Right atrium auricular region (tissue), 2 donors: ENCODE data around the gene TMEM120B. TPM values are rescaled to one million over a fixed set of nuclear protein-coding genes. Genes with fewer than 3 reads are reported as not detected.

Source experiments
- DNase-seq: peaks from one replicate; pipeline ENCODE4 v3.0.0-alpha.2; 2019; ENCODE audit warnings: low spot score
- H3K27ac ChIP-seq, 2 donors: fragments of 200-600 bp; sonication (generic); 1 replicate in 1 of 2; 2 replicates in 1 of 2; pipeline ENCODE4 v1.5.1; 2016 to 2019
- H3K27me3 ChIP-seq, 2 donors: fragments of 200-600 bp; sonication (generic); one replicate each; pipeline versions ENCODE4 v1.5.1 to v1.6.0; 2017 to 2019
- H3K36me3 ChIP-seq: fragments of 200-600 bp; sonication (generic); one replicate; pipeline ENCODE4 v1.5.1; 2016
- H3K4me1 ChIP-seq, 2 donors: fragments of 200-600 bp; sonication (generic); one replicate each; pipeline versions ENCODE4 v1.5.1 to v1.6.0; 2017 to 2019
- H3K4me3 ChIP-seq, 2 donors: fragments of 200-600 bp; sonication (generic); 1 replicate in 1 of 2; 2 replicates in 1 of 2; pipeline ENCODE4 v1.5.1; 2017 to 2019; ENCODE audit warnings: mild to moderate bottlenecking in 1 of 2, moderate library complexity in 1 of 2
- H3K9me3 ChIP-seq, 2 donors: fragments of 200-600 bp; sonication (generic); one replicate each; pipeline ENCODE4 v1.5.1; 2019
- total RNA-seq, 2 donors: library from RNA; depleted of rRNA; stranded (reverse); fragments of >200 nt; gene quantifications; one replicate each; pipeline ENCODE4 v1.1.0, GENCODE V29; 2016
- TF ChIP-seq, protein P1 (sequence below), 2 donors: fragments of 200-600 bp; sonication (generic); IDR thresholded peaks; one replicate each; pipeline ENCODE4 v1.5.1; 2019; ENCODE audit warnings: antibody characterized with exemption in 2 of 2

TMEM120B gene
- total RNA-seq, 2 donors from 2014 or later, result 3.3 to 4.7 TPM

DNA sequence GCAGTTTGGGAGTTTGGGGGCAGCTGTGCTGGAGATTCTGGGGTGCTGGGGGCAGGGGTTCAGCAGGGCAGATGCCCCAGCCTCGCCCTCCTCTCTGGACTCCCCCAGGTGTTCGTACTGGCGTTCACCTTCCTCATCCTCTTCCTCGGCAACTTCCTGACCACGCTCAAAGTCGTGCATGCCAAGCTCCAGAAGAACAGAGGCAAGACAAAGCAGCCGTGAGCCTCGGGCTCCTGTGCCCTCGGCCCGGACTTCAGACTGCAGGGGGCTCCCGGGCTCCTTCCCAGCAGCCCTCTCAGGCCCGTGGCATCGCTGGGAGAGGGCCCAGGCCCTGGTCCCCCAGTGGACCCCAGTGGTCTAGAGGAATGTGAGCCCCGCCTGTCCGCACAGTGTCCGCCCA lies 62.9 kb downstream of the TMEM120B start:
- H3K27me3 ChIP-seq, result no peaks in the 10 kb centered on the region
- no peaks in the 10 kb centered on the region for H3K9me3 ChIP-seq
- peaks cover 5% of the 10 kb centered on the region for H3K36me3 ChIP-seq
- no peak overlapping the region for H3K4me3 ChIP-seq
- TF ChIP-seq, protein P1, sequence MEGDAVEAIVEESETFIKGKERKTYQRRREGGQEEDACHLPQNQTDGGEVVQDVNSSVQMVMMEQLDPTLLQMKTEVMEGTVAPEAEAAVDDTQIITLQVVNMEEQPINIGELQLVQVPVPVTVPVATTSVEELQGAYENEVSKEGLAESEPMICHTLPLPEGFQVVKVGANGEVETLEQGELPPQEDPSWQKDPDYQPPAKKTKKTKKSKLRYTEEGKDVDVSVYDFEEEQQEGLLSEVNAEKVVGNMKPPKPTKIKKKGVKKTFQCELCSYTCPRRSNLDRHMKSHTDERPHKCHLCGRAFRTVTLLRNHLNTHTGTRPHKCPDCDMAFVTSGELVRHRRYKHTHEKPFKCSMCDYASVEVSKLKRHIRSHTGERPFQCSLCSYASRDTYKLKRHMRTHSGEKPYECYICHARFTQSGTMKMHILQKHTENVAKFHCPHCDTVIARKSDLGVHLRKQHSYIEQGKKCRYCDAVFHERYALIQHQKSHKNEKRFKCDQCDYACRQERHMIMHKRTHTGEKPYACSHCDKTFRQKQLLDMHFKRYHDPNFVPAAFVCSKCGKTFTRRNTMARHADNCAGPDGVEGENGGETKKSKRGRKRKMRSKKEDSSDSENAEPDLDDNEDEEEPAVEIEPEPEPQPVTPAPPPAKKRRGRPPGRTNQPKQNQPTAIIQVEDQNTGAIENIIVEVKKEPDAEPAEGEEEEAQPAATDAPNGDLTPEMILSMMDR (IDR thresholded peaks at IDR 0.05), result no peak
- no peak overlapping the region for H3K27ac ChIP-seq
- DNase-seq, result no peak
- H3K4me1 ChIP-seq, result peaks cover 0 to 27% of the 10 kb centered on the region in 2 donors

DNA sequence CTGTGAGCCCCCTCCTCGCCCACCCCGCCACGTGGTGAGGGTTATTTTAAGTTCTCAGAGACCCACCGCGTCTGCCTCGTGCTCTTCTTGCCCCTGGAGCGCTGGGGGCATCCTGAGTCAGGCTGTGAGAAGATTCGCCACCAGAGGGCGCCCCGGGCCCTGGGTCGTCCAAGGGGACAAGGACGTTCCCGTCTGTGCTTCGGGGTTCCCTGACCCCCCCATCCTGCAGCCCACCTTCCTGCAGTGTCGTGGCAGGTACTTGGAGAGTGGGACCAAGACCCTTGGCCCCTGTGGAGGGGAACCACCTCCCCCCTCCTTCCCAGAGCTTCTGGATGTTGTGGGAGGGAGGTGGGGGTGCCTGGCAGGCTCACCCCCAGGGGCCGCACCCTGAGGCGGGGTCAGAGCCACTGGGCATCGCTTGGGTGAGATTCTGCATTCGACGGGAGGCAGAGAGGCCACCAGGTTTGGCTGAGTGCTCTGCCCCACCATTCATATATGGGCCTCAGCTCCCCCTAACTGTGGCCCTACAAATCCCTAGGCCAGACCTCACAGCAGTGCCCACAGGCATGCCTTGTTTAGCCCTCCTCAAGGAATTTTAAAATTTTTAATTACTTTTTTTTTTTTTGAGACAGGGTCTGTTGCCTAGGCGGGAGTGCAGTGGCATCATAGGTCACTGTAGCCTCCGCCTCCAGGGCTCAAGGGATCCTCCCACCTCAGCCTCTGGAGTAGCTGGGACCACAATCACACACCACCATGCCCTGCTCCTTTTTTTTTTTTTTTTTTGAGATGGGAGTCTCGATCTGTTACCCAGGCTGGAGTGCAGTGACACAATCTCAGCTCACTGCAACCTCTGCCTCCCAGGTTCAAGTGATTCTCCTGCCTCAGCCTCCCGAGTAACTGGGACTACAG lies 63.9 kb downstream of the TMEM120B start:
- H3K4me1 ChIP-seq, result peaks cover 0 to 21% of the 10 kb centered on the region in 2 donors

DNA sequence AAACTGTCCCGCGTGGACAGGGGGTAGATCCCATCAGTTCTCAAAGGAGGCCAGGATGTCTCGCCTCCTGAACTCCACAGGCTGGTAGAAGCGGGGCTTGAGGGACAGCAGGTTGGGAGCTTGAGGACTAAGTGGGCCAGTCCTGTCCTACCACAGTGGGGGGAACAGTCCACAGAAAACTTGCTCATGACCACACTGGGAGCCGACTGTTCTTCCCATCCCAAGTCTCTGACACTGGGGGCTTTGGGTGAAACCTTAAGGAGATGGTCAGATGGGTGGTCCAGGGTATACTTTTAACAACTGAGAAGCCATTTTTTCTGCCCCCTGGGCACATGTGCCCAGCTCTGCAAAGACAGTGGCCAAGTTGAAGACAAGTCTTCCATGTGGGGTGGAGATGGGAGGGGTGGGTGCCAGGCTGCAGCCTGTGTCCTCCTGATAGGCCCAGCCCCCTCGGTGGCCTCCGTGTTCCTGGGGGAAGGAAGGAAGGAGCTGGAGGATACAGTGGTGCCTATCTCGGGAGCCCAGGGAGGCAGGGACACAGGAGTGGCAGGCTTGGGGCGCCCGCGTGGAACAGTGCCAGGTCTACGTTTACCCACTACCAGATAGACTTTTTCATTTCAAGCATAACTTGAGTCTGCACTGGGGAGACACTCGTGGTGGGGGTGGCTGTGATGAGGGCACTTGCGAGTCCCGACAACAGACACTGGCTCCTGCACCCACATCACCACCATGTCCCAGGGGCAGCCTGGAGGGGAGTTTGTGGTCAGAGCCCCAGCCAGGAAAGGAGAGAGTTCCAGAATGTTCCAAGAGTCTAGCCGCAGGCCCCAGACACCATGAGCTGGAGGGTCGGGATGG lies 66.2 kb downstream of the TMEM120B start:
- no peak for DNase-seq
- peaks cover 0 to 22% of the 10 kb centered on the region in 2 donors for H3K4me1 ChIP-seq
- H3K27ac ChIP-seq, result no peak overlapping the region
- H3K4me3 ChIP-seq, result no peak overlapping the region
- H3K36me3 ChIP-seq, result peaks cover 6% of the 10 kb centered on the region
- H3K9me3 ChIP-seq, result no peaks in the 10 kb centered on the region
- TF ChIP-seq, protein P1 (IDR thresholded peaks at IDR 0.05), result no peak
- no peaks in the 10 kb centered on the region for H3K27me3 ChIP-seq

More for the DNA sequence above, 63.9 kb downstream of the TMEM120B start:
- H3K36me3 ChIP-seq, result peaks cover 6% of the 10 kb centered on the region
- TF ChIP-seq, protein P1 (IDR thresholded peaks at IDR 0.05), result peak; percentile 77 to 91
- no peaks in the 10 kb centered on the region for H3K27me3 ChIP-seq
- no peak overlapping the region for H3K27ac ChIP-seq
- H3K9me3 ChIP-seq, result no peaks in the 10 kb centered on the region
- peak; percentile 78 for DNase-seq
- H3K4me3 ChIP-seq, result no peak overlapping the region

DNA sequence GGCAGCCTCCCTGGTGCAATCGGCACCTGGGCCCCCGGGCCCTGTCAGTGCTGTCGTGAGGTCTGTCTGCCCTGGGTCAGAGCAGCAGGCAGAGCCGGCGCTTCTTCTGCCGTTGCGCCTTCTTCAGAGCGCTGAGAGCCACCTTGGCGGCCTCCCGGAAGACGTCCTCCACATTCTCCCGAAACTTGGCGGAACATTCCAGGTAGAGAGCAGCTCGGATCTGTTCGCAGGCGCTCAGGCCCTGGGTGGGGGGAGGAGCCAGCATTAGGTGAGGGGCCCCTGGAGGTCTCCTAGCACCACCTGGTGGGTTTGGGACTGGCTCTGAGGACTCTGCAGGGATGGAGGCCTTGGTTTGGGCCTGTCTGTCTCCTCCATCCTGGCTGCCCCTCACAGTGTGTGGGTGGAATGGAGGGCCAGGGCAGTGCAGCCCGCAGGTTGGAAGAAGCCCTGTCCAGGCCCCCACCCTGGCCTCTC lies 66.9 kb downstream of the TMEM120B start:
- Histone ChIP-seq H3K4me3 (no peak overlapping the region), H3K9me3 (no peaks in the 10 kb centered on the region), H3K4me1 (peaks cover 0 to 22% of the 10 kb centered on the region in 2 donors), H3K27me3 (no peaks in the 10 kb centered on the region), H3K36me3 (peaks cover 6% of the 10 kb centered on the region), H3K27ac (no peak overlapping the region)
- TF ChIP-seq, protein P1 (IDR thresholded peaks at IDR 0.05), result no peak
- no peak for DNase-seq

DNA sequence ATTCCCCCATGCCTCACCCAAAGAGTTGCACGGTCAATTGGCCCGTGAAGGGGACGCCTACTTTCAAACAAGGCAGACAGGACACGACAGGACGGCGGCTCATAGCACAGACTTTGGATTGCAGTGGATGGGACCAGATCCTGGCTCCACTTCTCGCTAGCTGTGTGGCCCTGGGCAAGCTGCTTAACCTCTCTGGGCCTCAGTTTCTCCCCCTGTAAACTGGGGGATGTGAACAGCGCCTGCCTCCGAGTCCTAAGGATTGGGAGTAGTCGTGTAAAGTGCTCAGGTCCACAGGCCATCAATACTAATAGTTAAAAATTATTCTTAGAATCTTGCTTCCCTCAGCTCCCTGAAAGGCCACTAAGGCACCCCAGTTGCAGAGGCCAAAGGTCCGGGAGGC lies 67.9 kb downstream of the TMEM120B start:
- Histone ChIP-seq H3K27ac (no peak overlapping the region), H3K27me3 (no peaks in the 10 kb centered on the region), H3K4me1 (peaks cover 0 to 22% of the 10 kb centered on the region in 2 donors), H3K4me3 (no peak overlapping the region), H3K36me3 (peaks cover 6% of the 10 kb centered on the region), H3K9me3 (no peaks in the 10 kb centered on the region)
- DNase-seq, result no peak
- TF ChIP-seq, protein P1 (IDR thresholded peaks at IDR 0.05), result no peak
